Activated T-cell treated with anti-CD3 and anti-CD28 coated beads, Interleukin-2, amount 50 U/mL, for 4 hours (primary cell): Measurements from ENCODE around the gene PLCG1. TPM values are rescaled to one million over a fixed set of nuclear protein-coding genes. Genes with fewer than 3 reads are reported as not detected.

Source experiments
- ATAC-seq, 2 donors: fragments of 200-7000 bp; cut with Tn5 transposase; one replicate each; pipeline ENCODE4 v1.10.0; 2021
- DNase-seq: peaks from one replicate; pipeline ENCODE4 v3.0.0-alpha.2; 2020
- H3K27me3 Mint-ChIP-seq: one replicate; pipeline ENCODE4 v1.8.0; 2021; ENCODE audit warnings: low read depth, mixed read lengths
- H3K36me3 Mint-ChIP-seq: one replicate; pipeline ENCODE4 v1.8.0; 2022; ENCODE audit warnings: mixed read lengths; ENCODE audit not compliant: insufficient read depth
- H3K4me1 Mint-ChIP-seq: one replicate; pipeline ENCODE4 v1.8.0; 2021; ENCODE audit warnings: low read depth, mixed read lengths
- H3K4me3 Mint-ChIP-seq: one replicate; pipeline ENCODE4 v1.8.0; 2021; ENCODE audit warnings: mild to moderate bottlenecking, moderate library complexity, mixed read lengths
- H3K9me3 Mint-ChIP-seq: one replicate; pipeline ENCODE4 v1.8.0; 2021; ENCODE audit warnings: mixed read lengths
- total RNA-seq, 3 donors: library from RNA; stranded (reverse); gene quantifications; one replicate each; pipeline ENCODE4 v1.2.1, GENCODE V29; 2021

PLCG1 gene
- total RNA-seq, 3 donors from 2014 or later = 89.1 to 104 (median 91.3) TPM

- no peak overlapping the region for H3K4me3 Mint-ChIP-seq
- no peaks in the 10 kb centered on the region for H3K9me3 Mint-ChIP-seq
- DNase-seq (no peak), ATAC-seq (no peak)
- peaks cover 4% of the 10 kb centered on the region for H3K36me3 Mint-ChIP-seq
- H3K27me3 Mint-ChIP-seq = no peaks in the 10 kb centered on the region
- peaks cover 99% of the 10 kb centered on the region for H3K4me1 Mint-ChIP-seq
Measured at GRCh38 chr20:41145317-41145716, 8.0 kb downstream of the PLCG1 start.

GRCh38 chr20:41145821-41146620 is 8.7 kb downstream of the PLCG1 start:
- Mint-ChIP-seq H3K27me3 (no peaks in the 10 kb centered on the region), H3K4me3 (peak overlapping the region; percentile 8), H3K36me3 (peaks cover 4% of the 10 kb centered on the region), H3K9me3 (no peaks in the 10 kb centered on the region), H3K4me1 (peaks cover 99% of the 10 kb centered on the region)
- ATAC-seq (no peak), DNase-seq (no peak)

GRCh38 chr20:41147767-41148191 is 10.4 kb downstream of the PLCG1 start:
- peaks cover 4% of the 10 kb centered on the region for H3K36me3 Mint-ChIP-seq
- ATAC-seq (no peak), DNase-seq (no peak)
- peaks cover 99% of the 10 kb centered on the region for H3K4me1 Mint-ChIP-seq
- H3K27me3 Mint-ChIP-seq = no peaks in the 10 kb centered on the region
- H3K4me3 Mint-ChIP-seq = peak overlapping the region; percentile 14
- H3K9me3 Mint-ChIP-seq = no peaks in the 10 kb centered on the region

- H3K9me3 Mint-ChIP-seq = no peaks in the 10 kb centered on the region
- H3K4me1 Mint-ChIP-seq = peaks cover 95% of the 10 kb centered on the region
- no peaks in the 10 kb centered on the region for H3K27me3 Mint-ChIP-seq
- H3K4me3 Mint-ChIP-seq = peak overlapping the region; percentile 19
- ATAC-seq (no peak), DNase-seq (no peak)
- H3K36me3 Mint-ChIP-seq = peaks cover 5% of the 10 kb centered on the region
Measured at GRCh38 chr20:41148942-41149341, 11.6 kb downstream of the PLCG1 start.

GRCh38 chr20:41150664-41151063 is 13.3 kb downstream of the PLCG1 start:
- ATAC-seq = peak; percentile 30 to 31
- no peaks in the 10 kb centered on the region for H3K27me3 Mint-ChIP-seq
- no peaks in the 10 kb centered on the region for H3K9me3 Mint-ChIP-seq
- peaks cover 95% of the 10 kb centered on the region for H3K4me1 Mint-ChIP-seq
- no peak for DNase-seq
- H3K4me3 Mint-ChIP-seq = peak overlapping the region; percentile 6
- peaks cover 8% of the 10 kb centered on the region for H3K36me3 Mint-ChIP-seq

- H3K27me3 Mint-ChIP-seq = no peaks in the 10 kb centered on the region
- H3K4me1 Mint-ChIP-seq = peaks cover 95% of the 10 kb centered on the region
- ATAC-seq (no peak), DNase-seq (no peak)
- peaks cover 8% of the 10 kb centered on the region for H3K36me3 Mint-ChIP-seq
- H3K9me3 Mint-ChIP-seq = no peaks in the 10 kb centered on the region
- no peak overlapping the region for H3K4me3 Mint-ChIP-seq
Measured at GRCh38 chr20:41151134-41151869, 14.0 kb downstream of the PLCG1 start.

- H3K9me3 Mint-ChIP-seq = no peaks in the 10 kb centered on the region
- no peaks in the 10 kb centered on the region for H3K27me3 Mint-ChIP-seq
- peak overlapping the region; percentile 24 for H3K4me3 Mint-ChIP-seq
- H3K4me1 Mint-ChIP-seq = peaks cover 95% of the 10 kb centered on the region
- DNase-seq (no peak), ATAC-seq (no peak)
- peaks cover 8% of the 10 kb centered on the region for H3K36me3 Mint-ChIP-seq
Measured at GRCh38 chr20:41152108-41152757, 14.9 kb downstream of the PLCG1 start.

- Mint-ChIP-seq H3K27me3 (no peaks in the 10 kb centered on the region), H3K4me3 (peak overlapping the region; percentile 50), H3K9me3 (no peaks in the 10 kb centered on the region), H3K4me1 (peaks cover 95% of the 10 kb centered on the region), H3K36me3 (peaks cover 7% of the 10 kb centered on the region)
- DNase-seq = no peak
- ATAC-seq = no peak
Measured at GRCh38 chr20:41154436-41155176, 17.3 kb downstream of the PLCG1 start.

- Mint-ChIP-seq H3K4me1 (peaks cover 96% of the 10 kb centered on the region), H3K36me3 (peaks cover 11% of the 10 kb centered on the region), H3K9me3 (no peaks in the 10 kb centered on the region), H3K27me3 (no peaks in the 10 kb centered on the region), H3K4me3 (no peak overlapping the region)
- no peak for DNase-seq
- no peak for ATAC-seq
Measured at GRCh38 chr20:41155261-41155660, 17.9 kb downstream of the PLCG1 start.

GRCh38 chr20:41158082-41158625 is 20.8 kb downstream of the PLCG1 start:
- no peak for ATAC-seq
- DNase-seq = no peak
- peak overlapping the region; percentile 78 for H3K4me3 Mint-ChIP-seq
- H3K36me3 Mint-ChIP-seq = peaks cover 22% of the 10 kb centered on the region
- H3K4me1 Mint-ChIP-seq = peaks cover 90% of the 10 kb centered on the region
- no peaks in the 10 kb centered on the region for H3K27me3 Mint-ChIP-seq
- H3K9me3 Mint-ChIP-seq = no peaks in the 10 kb centered on the region

- Mint-ChIP-seq H3K27me3 (no peaks in the 10 kb centered on the region), H3K4me3 (no peak overlapping the region), H3K4me1 (peaks cover 91% of the 10 kb centered on the region), H3K36me3 (peaks cover 29% of the 10 kb centered on the region), H3K9me3 (no peaks in the 10 kb centered on the region)
- DNase-seq = no peak
- ATAC-seq = no peak
Measured at GRCh38 chr20:41159547-41159946, 22.2 kb downstream of the PLCG1 start.

GRCh38 chr20:41160686-41161085 is 23.3 kb downstream of the PLCG1 start:
- peaks cover 38% of the 10 kb centered on the region for H3K36me3 Mint-ChIP-seq
- no peak overlapping the region for H3K4me3 Mint-ChIP-seq

GRCh38 chr20:41161886-41162285 is 24.5 kb downstream of the PLCG1 start:
- H3K36me3 Mint-ChIP-seq = peaks cover 49% of the 10 kb centered on the region

More at GRCh38 chr20:41160686-41161085, 23.3 kb downstream of the PLCG1 start:
- H3K27me3 Mint-ChIP-seq = no peaks in the 10 kb centered on the region
- no peaks in the 10 kb centered on the region for H3K9me3 Mint-ChIP-seq
- DNase-seq (no peak), ATAC-seq (no peak)
- H3K4me1 Mint-ChIP-seq = peaks cover 80% of the 10 kb centered on the region

GRCh38 chr20:41162396-41162795 is 25.1 kb downstream of the PLCG1 start:
- ATAC-seq (no peak), DNase-seq (no peak)
- no peaks in the 10 kb centered on the region for H3K9me3 Mint-ChIP-seq
- peaks cover 72% of the 10 kb centered on the region for H3K4me1 Mint-ChIP-seq
- H3K4me3 Mint-ChIP-seq = no peak overlapping the region
- H3K36me3 Mint-ChIP-seq = peaks cover 54% of the 10 kb centered on the region
- H3K27me3 Mint-ChIP-seq = no peaks in the 10 kb centered on the region

More at GRCh38 chr20:41161886-41162285, 24.5 kb downstream of the PLCG1 start:
- Mint-ChIP-seq H3K4me1 (peaks cover 72% of the 10 kb centered on the region), H3K27me3 (no peaks in the 10 kb centered on the region), H3K4me3 (no peak overlapping the region), H3K9me3 (no peaks in the 10 kb centered on the region)
- ATAC-seq = no peak
- no peak for DNase-seq
